Measurements from ENCODE around the gene CDH23.

CDH23 gene

GRCh38 chr10:71750124-71750841 lies 353.6 kb downstream of the CDH23 start:
- no peak for FAIRE-seq

GRCh38 chr10:71750986-71751385 lies 354.3 kb downstream of the CDH23 start:
- FAIRE-seq = no peak

- FAIRE-seq = no peak
These were observed 354.9 kb downstream of the CDH23 start for GRCh38 chr10:71751515-71752224.

GRCh38 chr10:71752391-71753090 lies 355.8 kb downstream of the CDH23 start:
- FAIRE-seq = no peak

- FAIRE-seq = no peak
These were observed 356.6 kb downstream of the CDH23 start for GRCh38 chr10:71753091-71753959.

- no peak for FAIRE-seq
These were observed 357.3 kb downstream of the CDH23 start for GRCh38 chr10:71753960-71754505.

GRCh38 chr10:71754562-71754961 lies 357.8 kb downstream of the CDH23 start:
- FAIRE-seq = no peak

GRCh38 chr10:71755179-71755879 lies 358.6 kb downstream of the CDH23 start:
- FAIRE-seq = no peak

- no peak for FAIRE-seq
These were observed 359.8 kb downstream of the CDH23 start for GRCh38 chr10:71756311-71757191.

GRCh38 chr10:71757399-71757922 lies 360.7 kb downstream of the CDH23 start:
- FAIRE-seq = no peak

GRCh38 chr10:71761105-71761511 lies 364.4 kb downstream of the CDH23 start:
- FAIRE-seq = no peak

- no peak for FAIRE-seq
These were observed 364.9 kb downstream of the CDH23 start for GRCh38 chr10:71761541-71762113.

GRCh38 chr10:71762324-71762723 lies 365.6 kb downstream of the CDH23 start:
- FAIRE-seq = no peak

GRCh38 chr10:71763352-71764127 lies 366.8 kb downstream of the CDH23 start:
- no peak for FAIRE-seq

GRCh38 chr10:71765176-71765904 lies 368.6 kb downstream of the CDH23 start:
- no peak for FAIRE-seq

- FAIRE-seq = no peak
These were observed 369.4 kb downstream of the CDH23 start for GRCh38 chr10:71765906-71766716.

- no peak for FAIRE-seq
These were observed 370.1 kb downstream of the CDH23 start for GRCh38 chr10:71766717-71767419.
